Measurements from ENCODE around the gene C19orf44.

DNA sequence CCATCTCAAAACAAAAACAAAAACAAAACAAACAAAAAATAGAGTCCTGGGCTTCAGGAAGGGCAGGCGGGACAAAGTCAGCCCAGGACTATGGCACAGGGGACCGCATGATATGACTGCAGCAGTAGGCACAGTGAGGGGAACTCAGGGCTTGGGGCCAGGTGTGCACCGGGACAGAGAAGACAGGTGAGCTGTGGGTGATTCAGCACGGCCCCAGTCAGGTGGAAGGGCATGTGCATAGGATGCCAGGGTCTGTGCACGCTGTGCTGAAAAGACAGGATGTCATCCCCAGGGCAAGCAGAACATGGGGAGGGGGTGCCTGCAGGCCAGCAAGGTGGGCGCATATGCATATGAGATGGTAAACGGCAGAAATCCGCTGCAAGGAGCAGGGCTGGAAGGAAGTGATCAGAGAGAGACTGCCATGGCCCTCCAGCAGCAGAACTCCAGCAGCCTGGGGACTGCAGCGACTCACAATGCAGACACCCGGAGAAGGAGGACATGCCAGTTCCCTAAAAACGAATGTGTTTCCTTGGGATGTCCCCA, 39.5 kb upstream of the C19orf44 start:
- TF ChIP-seq, protein P1, sequence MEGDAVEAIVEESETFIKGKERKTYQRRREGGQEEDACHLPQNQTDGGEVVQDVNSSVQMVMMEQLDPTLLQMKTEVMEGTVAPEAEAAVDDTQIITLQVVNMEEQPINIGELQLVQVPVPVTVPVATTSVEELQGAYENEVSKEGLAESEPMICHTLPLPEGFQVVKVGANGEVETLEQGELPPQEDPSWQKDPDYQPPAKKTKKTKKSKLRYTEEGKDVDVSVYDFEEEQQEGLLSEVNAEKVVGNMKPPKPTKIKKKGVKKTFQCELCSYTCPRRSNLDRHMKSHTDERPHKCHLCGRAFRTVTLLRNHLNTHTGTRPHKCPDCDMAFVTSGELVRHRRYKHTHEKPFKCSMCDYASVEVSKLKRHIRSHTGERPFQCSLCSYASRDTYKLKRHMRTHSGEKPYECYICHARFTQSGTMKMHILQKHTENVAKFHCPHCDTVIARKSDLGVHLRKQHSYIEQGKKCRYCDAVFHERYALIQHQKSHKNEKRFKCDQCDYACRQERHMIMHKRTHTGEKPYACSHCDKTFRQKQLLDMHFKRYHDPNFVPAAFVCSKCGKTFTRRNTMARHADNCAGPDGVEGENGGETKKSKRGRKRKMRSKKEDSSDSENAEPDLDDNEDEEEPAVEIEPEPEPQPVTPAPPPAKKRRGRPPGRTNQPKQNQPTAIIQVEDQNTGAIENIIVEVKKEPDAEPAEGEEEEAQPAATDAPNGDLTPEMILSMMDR (IDR thresholded peaks at IDR 0.05): no peak
- no peak for TF ChIP-seq POLR2AphosphoS5 (IDR thresholded peaks at IDR 0.05)
